ENCODE data around the gene CCL13.

DNA sequence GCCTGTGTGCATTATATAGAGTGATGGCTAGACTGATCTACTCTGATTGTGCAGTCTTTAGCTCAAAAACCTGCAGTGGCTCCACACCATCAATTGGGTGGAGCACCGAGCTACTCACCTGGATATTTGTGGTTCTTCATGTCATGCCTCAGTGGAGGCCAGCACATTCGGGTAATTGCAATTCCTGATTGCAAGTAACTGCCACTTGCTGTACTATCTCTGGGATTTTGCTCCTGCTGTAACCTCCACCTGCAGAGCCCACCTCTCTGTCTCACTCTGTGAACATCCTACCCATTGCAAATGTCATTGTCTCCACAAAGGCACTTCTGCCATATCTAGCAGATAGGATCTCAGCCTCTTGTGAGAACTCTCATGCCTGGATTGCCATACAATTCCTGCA is 8.5 kb downstream of the CCL13 start:
- TF ChIP-seq GATA2 (IDR thresholded peaks at IDR 0.05; ENCODE audit: low read depth, low read length) (no peak), GATA3 (IDR thresholded peaks at IDR 0.05; ENCODE audit: low read depth, low read length) (no peak)

All from SH-SY5Y (cell line).